NK-92 treated with Interleukin-12 subunit alpha and Interleukin-12 subunit beta, amount 100 ng/mL, for 24 hours (cell line): ENCODE results near the gene SFSWAP.
"Not testable (repeated sequence)": the region's sequence is repeated elsewhere in the genome, so short reads cannot be mapped to it uniquely, and the experiment has no call there.

Experiments used
- DNase-seq: peaks from one replicate; lab custom pipeline; 2025; lab: John Stamatoyannopoulos, UW

The SFSWAP gene

GRCh38 chr12:131679816-131680215, 31.1 kb upstream of the SFSWAP start:
- not testable (repeated sequence) for DNase-seq

GRCh38 chr12:131680392-131681256, 30.3 kb upstream of the SFSWAP start:
- DNase-seq, result not testable (repeated sequence)

- DNase-seq, result no peak
Measured at GRCh38 chr12:131681257-131681620, 29.7 kb upstream of the SFSWAP start.

- DNase-seq, result not testable (repeated sequence)
Measured at GRCh38 chr12:131681746-131682509, 29.0 kb upstream of the SFSWAP start.

GRCh38 chr12:131682510-131682895, 28.4 kb upstream of the SFSWAP start:
- DNase-seq, result no peak

GRCh38 chr12:131683266-131684014, 27.4 kb upstream of the SFSWAP start:
- DNase-seq, result no peak

- no peak for DNase-seq
Measured at GRCh38 chr12:131684015-131684725, 26.7 kb upstream of the SFSWAP start.

- no peak for DNase-seq
Measured at GRCh38 chr12:131687346-131688125, 23.4 kb upstream of the SFSWAP start.

- no peak for DNase-seq
Measured at GRCh38 chr12:131688131-131688844, 22.6 kb upstream of the SFSWAP start.

- no peak for DNase-seq
Measured at GRCh38 chr12:131688845-131689154, 22.1 kb upstream of the SFSWAP start.

- no peak for DNase-seq
Measured at GRCh38 chr12:131690320-131690719, 20.6 kb upstream of the SFSWAP start.

- no peak for DNase-seq
Measured at GRCh38 chr12:131692431-131692830, 18.5 kb upstream of the SFSWAP start.

- no peak for DNase-seq
Measured at GRCh38 chr12:131693149-131693548, 17.7 kb upstream of the SFSWAP start.

GRCh38 chr12:131694116-131694838, 16.6 kb upstream of the SFSWAP start:
- no peak for DNase-seq

- no peak for DNase-seq
Measured at GRCh38 chr12:131695968-131696367, 14.9 kb upstream of the SFSWAP start.

- no peak for DNase-seq
Measured at GRCh38 chr12:131698286-131698685, 12.6 kb upstream of the SFSWAP start.

GRCh38 chr12:131699434-131699833, 11.5 kb upstream of the SFSWAP start:
- DNase-seq, result no peak

- no peak for DNase-seq
Measured at GRCh38 chr12:131700271-131700670, 10.6 kb upstream of the SFSWAP start.

GRCh38 chr12:131701705-131702572, 9.0 kb upstream of the SFSWAP start:
- no peak for DNase-seq
